HG03175 (cell line): ENCODE results near the gene YIF1A.
"Not testable (repeated sequence)": the region's sequence is repeated elsewhere in the genome, so short reads cannot be mapped to it uniquely, and the experiment has no call there.

Source experiments
- ATAC-seq: cut with Tn5 transposase; IDR thresholded peaks from one replicate; pipeline ENCODE4 v1.9.1; 2021; ENCODE audit warnings: mild to moderate bottlenecking, moderate library complexity; ENCODE audit not compliant: unreplicated experiment

YIF1A gene

DNA sequence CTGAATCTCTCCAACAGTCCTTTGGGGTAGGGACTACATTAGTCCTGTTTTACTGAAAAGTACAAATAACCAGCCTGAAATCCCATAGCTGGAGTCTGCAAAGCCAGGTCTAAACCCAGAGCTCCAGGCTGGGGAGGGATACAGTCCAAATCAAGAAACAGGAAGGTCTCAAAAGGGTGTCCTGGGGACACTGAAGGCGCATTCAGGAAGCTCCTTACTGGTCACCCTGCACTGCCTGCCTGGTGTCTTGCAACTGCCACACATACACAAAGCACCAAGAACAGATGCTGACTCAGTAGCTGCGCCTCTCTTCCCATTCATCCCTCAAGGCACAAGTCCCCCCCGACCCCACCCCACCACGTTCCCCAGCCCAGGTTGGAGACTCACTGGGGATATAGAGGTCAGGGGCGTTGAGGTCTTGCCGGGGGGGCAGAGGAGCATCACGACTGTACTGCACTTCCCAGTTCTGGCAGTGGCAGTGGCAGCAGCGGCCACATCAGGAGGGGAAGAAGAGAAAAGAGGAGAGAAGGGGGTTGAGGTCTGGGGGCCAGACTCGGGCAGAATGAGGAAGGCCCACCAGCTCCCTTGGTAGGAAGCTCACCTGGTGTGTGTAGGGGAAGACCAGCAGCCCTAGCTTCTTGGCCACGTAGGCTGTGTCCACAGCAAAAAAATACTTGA, 1.6 kb downstream of the YIF1A start:
- no peak for ATAC-seq

DNA sequence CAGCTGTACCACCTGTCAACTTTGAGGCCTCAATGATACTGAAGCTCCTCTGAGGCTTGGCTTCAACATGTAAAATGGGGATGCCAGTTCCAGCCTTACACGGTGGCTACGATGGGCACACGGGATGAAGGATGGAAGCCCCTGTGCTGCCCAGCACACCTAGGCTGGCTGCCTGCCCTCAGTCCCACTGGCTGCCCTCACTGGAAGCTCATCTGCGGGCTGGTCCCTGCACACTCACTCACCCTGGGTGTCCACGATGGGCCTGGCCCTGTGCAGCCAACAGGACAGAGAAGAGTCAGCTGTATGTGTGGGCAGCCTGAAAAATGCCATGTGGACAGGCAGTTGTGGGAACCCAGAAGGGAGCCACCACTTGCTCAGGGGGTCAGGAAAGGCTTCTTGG, 2.2 kb downstream of the YIF1A start:
- no peak for ATAC-seq

DNA sequence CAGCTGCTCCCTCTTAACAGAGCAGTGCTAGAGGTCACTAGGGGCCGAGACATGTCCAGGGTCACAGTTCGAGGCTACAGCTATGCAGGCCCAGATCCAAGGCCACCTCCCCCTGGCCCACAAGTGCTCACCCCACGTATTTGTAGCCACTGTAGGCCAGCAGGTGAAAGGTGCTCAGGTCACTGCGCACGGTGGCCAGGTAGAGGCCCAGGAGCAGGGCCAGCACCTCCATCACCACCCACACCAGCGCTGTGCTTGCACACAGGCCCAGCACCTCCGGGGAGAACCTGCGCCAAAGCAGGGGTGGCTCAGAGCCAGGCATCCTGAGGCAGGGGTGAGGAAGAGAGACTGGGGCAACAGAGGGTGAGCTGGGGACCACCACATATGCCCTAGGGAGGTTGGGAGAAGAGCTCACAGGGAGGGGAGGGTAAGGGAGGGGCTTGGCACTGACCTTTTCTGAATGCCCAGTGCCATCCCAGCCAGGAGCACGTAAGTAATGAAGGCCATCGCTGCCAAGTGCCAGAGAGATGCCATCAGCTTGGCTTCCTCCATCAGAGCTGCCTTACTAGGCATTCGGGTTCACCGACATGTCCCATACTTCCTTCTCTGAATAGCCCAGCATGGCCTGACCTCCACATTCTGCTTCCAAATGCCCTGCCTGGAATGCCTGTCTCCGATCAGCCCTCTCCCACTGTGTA, 3.5 kb downstream of the YIF1A start:
- no peak for ATAC-seq

DNA sequence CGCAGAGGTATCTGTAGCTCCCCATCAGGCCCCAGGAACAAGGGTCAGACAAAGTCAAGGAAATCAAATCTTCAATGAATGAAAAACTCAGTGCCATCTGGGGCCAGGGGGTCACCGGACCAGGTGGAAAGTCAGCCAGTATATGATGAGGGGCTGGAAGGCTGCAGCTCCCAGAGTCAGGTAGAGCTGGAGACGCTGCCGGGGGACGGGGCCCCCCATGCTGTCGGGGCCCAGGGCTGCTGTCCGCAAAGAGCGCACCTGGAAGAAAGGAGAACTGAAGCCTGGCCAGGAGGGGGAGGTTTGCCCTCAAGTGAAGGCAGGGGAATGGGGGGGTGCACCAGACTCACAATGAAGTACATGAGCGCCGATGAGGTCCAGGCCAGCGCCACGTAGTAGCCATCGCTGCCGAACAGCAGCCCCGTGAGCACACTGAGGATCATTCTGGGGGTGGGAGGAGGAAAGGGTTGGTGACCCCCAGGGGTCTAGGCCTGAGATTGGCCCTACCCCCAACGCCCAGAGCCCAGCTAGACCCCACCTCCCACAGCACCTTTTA, 4.3 kb downstream of the YIF1A start:
- ATAC-seq = no peak

DNA sequence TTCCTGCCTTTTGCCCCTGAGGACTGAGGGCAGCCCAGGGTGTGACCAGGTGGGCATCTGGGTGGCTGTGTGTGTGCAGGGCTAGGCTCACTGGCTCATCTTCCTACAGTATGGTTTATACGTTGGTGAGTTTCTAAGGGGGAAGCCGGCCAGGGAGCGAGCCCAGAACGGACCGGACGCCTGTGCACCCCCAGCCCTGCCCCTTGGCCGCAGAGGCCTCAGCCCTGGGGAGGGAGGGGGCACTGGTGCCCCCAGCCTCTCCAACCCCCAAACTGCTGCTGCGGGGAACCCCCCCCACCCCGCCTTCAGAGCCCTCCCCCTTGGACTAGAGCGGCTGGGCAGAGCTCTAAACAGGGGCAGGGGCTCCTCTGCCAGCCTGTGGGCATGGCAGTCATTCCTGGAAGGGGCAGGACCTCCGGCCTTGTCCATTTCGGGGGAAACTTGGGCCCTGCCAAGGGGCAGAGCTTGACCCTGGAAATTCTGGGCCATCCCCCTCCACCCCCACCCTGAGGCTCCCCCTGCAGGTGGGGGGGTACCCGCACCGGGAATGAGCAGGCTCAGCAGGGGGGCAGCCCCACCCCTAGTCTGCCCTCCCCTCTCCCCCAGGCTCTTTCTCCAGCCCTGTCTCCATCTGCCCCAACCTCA, 5.4 kb downstream of the YIF1A start:
- no peak for ATAC-seq

DNA sequence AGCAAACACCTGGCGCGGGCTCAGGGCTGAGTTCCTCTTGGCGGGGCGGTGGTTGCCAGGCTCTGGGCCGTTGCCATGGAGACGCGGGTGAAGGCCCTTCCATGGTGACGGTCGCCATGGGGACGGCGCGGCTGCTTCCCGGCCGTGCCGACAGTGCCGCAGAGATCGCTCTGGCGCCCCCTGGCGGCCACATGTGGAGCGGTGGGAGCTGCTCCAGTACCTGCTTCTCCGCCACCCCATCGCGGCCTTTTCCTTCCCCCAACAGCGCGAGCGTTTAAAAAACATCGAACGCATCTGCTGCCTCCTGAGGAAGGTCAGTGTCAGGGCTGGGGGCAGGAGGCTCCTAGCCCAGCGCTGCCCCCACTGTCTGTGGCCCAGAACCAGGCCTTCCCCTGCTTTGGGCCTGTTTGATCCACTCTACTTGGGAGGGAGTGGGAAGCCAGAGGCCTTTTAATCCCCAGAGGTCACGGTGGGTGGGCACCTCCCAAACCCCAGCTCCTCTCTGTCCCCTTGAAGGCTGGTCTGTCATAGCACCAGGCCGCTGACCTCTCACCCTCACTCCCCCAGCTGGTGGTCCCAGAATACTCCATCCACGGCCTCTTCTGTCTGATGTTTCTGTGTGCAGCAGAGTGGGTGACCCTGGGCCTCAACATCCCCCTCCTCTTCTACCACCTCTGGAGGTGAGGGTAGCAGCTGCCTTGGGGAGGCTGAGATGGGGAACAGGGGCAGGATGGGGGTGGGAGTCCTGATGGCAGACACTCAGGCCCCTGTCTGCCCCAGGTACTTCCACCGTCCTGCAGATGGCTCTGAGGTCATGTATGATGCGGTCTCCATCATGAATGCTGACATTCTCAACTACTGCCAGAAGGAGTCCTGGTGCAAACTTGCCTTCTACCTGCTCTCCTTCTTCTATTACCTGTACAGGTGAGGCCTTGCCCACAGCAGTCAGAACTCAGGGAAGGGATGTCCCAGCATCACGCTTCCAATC, 6.2 kb downstream of the YIF1A start:
- ATAC-seq = peak; percentile 79

DNA sequence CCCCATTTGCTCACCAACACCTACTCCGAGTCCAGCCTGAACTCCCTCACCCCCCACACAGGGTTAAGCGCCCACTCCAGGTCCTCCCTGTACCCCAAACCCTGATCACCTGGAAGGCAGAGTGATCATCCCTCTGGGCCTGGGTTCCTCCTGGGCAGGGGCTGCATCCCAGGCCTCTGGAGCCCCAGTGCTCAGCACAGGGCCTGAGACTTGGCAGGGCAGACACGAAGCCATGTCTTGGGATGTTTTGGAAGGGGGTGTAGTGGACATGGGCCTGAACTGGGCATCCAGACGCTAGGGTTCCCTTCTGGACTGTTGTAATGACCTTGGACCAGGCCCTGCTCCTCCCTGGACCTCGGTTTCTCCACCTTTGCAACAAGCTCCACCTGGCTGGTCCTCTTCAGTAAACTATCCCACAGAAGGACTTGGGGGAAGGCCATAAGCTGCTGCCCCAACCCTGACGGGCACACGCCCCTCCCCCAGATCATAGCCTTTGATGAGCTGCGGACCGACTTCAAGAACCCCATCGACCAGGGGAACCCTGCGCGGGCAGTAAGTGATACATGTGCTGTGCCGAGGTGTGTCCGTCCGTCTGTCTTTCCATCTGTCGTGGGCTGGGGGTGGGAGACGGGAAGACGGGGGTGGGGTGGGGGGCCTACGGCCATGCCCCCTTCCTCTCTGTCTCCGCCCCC, 7.0 kb downstream of the YIF1A start:
- no peak for ATAC-seq

DNA sequence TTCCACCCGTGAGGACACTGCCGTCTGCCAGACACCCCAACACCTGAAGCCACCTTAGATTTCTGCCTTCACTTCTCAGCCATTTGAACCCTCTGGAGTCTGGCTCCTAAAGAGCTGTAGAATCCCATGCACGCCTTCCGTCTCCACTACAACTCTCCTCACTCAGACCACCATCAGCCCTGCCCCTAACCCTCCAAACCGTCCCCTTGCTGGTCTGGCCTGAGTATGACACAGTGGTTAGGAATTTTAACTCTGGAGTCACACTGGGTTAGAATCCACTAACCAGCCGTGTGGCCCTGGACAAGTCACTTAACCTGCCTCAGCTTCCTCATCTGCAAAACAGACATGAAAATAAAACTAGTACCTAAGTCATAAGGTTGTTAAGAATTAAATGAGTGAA, 7.9 kb downstream of the YIF1A start:
- ATAC-seq = no peak

DNA sequence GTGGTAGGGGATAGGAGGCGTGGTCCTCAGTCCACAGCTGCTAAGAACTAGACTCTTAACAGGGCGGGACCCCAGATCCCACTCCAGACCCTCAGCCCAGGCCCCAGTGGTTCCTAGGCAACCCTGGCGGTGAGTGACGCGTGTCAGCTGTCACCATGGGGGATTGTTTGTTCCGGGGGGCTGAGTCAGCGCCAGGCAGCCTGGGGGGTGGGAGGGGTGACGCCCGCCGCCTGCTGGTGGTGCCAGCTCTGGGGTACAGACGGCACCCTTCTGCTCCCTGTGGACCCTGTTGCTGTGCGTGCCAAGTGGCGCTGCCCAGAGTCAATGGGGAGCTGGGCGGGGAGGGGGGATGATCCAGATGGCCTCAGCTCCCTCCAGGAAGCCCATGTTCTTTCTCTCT, 8.5 kb downstream of the YIF1A start:
- no peak for ATAC-seq

DNA sequence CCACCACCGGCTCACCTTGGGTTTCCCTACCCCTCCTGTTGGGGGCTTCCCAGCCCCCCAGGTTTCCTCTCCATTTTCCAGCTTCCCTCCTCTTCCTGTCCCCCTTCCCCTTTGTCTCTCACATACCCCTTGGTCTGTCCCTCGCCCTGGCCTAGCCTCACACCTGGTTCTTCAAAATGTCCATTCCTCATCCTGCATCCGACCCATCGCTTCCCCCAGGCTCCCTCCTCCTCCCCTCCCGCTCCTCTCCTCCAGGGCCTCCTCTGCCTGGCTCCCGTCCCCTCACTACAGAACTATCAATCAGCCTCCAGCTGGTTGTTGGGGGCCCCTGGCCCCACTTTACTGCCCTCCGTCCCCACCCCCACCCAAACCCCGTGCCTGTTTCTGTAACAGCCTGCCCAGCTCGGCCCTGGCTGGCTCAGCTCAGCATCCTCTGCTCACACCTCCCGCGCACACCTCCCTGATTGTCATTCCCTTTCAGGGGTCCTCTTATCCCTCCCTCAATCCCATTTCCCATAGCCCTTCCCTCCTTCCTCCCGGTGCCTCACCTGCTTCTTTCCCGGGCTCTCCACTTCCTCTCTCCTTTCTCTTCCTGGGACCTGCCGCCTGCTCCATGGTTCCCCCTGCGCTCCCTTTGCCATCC, 9.7 kb downstream of the YIF1A start:
- no peak for ATAC-seq

DNA sequence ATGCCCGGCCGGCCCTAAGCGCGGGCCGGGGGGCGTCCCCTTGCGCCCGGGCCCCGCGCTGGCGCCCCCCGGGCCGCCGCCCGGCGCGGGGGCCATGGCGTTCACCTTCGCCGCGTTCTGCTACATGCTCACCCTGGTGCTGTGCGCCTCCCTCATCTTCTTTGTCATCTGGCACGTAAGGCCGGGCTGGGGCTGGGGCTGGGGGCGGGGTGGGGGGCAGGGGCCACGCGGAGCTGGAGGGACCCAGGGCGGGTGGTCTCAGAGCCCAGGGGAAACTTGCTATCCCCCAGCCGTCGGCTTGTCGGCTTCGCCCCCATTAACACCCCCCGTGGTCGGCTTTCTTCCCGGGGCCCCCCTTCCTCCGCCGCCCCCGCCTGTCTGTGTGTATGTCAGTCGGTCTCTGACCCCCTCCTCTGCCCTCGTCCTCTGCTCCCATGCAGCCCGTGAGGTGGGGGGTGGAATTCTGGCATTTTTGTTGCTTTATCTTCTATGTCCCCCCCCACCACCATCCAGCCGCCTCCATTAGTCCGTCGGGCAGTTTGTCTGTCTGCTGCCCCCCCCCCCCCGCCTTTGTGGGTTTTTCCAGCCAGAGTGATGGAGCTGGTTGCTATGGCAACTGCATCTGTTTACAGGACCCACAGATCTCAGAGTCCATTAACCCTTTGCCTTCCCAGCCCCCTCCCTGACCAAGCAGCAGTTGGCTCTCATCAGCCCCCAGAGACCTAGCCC, 10.4 kb downstream of the YIF1A start:
- no peak for ATAC-seq

DNA sequence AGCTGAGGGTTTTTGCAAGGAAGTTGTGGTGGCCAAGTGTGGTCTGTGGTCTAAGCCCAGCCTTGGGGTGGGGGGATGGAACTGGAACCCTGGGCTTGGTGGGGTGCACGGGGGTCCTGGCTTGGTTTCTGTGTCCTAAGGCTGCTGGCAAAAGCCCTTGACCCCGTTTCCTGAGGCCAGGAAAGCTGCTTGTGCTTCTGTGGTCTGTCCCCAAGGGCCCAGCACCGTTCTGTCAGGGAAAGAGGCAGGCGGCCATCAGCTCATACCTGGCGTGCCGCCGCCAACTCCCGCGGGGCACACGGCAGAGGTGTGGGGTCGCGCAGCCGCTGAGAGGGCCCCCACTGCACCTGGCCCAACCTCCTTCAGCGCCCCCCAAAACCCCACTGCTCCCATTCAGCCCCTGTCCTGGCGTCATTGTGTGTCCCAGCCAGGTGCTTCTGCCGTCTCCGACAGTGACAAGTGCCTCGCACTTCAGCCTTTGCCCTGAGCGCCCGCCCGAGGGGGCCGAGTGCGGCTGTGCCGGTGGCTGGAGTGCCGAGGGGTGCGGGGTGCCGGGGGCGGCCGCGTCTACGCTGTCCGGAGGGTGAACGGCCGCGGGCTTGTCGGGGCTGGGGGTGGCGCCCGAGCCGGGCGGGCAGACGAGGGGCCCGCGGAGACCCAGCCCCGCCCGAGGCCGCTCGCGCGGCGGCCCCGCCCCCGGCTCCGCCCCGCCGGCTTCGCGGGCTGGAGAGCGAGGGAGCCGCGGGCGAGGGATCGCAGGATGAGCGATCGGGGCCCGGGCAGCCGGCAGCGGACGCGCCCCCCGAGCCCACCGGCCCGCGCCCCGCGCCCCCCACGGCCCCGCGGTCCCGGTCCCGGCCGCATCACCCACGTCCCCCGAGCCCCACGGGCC, 11.2 kb downstream of the YIF1A start, which contains the start of gene CNIH2:
Gene CNIH2, plus strand, starts transcription at position 705 of the 892 bp plus-strand sequence. CDS start 282 bp downstream, outside the sequence.
- no peak for ATAC-seq

DNA sequence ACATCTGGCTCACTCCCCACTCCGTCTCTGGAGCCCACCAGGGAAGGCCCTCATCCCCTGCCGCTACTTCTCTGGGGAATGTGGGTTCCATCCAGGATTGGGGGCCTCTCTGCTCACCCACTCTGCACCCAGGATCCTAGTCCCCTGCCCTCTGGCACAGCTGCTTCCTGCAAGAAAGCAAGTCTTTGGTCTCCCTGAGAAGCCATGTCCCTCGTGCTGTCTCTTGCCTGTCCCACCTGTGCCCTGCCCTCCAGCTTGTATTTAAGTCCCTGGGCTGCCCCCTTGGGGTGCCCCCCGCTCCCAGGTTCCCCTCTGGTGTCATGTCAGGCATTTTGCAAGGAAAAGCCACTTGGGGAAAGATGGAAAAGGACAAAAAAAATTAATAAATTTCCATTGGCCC, 11.9 kb downstream of the YIF1A start:
- ATAC-seq = not testable (repeated sequence)

DNA sequence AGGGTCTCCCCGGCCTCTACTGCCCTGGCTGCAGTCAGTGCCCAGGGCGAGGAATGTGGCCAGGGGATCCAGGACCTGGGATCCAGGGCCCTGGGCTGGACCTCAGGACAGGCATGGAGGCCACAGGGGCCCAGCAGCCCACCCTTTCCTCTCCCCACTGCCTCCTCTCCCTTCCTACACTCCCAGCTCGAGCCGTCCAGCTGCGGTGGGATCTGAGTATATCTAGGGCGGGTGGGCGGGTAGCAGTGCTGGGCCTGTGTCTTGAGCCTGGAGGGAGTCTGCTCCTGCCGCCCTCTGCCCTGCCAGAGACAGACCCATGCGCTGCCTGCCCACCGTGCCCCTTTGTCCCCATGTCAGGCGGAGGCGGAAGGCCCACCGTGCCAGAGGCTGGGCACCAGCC, 12.3 kb downstream of the YIF1A start:
- not testable (repeated sequence) for ATAC-seq

DNA sequence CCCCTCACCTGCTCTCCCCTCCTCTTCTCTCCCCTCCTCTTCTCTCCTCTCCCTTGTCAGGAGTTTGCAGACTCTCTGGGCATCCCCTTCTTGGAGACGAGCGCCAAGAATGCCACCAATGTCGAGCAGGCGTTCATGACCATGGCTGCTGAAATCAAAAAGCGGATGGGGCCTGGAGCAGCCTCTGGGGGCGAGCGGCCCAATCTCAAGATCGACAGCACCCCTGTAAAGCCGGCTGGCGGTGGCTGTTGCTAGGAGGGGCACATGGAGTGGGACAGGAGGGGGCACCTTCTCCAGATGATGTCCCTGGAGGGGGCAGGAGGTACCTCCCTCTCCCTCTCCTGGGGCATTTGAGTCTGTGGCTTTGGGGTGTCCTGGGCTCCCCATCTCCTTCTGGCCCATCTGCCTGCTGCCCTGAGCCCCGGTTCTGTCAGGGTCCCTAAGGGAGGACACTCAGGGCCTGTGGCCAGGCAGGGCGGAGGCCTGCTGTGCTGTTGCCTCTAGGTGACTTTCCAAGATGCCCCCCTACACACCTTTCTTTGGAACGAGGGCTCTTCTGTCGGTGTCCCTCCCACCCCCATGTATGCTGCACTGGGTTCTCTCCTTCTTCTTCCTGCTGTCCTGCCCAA, 12.8 kb downstream of the YIF1A start:
- no peak for ATAC-seq

DNA sequence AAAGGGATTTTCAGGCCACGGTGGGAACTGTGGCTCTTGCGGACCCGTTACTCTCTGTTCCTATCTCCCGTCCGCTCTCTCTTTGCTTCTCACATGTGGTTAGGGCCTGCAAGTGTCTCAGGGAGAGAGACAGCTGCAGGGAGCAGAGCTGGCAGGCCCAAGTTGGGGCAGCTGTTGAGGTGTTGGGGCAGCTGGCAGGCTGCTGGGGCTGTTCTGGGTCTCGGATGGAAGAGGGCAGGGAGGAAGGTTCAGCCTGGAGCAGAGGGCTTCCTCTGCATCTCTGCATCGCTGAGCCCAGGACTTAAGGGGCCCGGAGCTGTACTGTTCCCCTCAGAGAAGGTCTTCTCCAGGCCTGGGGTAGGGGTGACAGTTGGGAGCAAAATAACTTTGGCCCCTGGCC, 13.5 kb downstream of the YIF1A start:
- no peak for ATAC-seq

DNA sequence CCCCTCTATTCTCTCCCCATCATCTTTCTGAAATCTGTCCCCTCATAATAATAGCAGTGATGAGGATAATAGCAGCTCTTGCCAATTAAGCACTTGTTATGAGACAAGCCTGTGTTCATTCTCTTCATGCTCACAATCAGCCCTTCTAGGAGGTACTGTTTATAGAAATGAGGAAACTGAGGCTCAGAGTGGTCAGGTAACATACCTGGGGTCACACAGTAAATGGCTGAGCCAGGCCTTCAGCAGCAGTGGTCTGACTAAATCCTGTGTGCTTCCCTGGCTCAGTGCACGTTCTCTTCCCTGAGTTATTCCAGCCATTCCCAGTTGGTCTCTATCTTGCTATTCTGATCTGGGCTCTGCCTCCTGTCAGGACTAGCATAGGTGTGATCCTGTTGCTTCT, 14.7 kb downstream of the YIF1A start:
- no peak for ATAC-seq
